Esophagus muscularis mucosa (tissue), 3 donors: Measurements from ENCODE around the gene DYRK2.

Experiments used
- CTCF ChIP-seq, 3 experiments: fragments of 200-600 bp in 2 of 3; fragments of 450-650 bp in 1 of 3; sonication (generic) in 2 of 3; IDR thresholded peaks; one replicate each; pipeline ENCODE4 v1.5.1; 2017 to 2019; ENCODE audit warnings: antibody characterized with exemption in 3 of 3, mild to moderate bottlenecking in 2 of 3, moderate library complexity in 1 of 3
- POLR2A ChIP-seq: fragments of 450-650 bp; IDR thresholded peaks from one replicate; pipeline ENCODE4 v1.6.1; 2017; ENCODE audit warnings: antibody characterized with exemption, moderate library complexity, mild to moderate bottlenecking, low read depth

DNA sequence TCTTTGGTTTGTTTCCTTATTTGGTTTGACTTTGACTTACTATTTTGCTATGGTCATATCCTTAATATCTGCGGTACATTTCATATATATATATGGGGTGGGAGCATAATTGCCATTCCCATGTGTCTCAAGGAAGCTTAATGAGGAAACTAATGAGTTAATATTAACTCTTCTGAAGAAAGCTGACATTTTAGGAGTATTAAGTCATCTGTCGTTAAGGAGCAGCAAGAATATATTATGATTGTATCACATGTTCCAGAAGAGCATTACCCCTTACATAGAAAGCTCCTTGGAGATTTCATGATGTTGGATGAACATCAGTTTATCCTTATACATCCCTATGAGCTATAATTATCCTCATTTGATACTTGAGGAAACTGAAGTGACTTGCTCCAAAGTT, 15.6 kb downstream of the DYRK2 start:
- TF ChIP-seq CTCF (IDR thresholded peaks at IDR 0.05) (no peak), POLR2A (no peak)
